Smooth muscle cell (in vitro differentiated cells): ENCODE measurements around the gene NANP. TPM values are rescaled to one million over a fixed set of nuclear protein-coding genes. Genes with fewer than 3 reads are reported as not detected.

Experiments
- DNase-seq: peaks from one replicate; lab custom pipeline; 2025; ENCODE audit not compliant: unreplicated experiment; lab: John Stamatoyannopoulos, UW
- H2AFZ ChIP-seq: fragments of 200-600 bp; sonication (generic); 2 replicates; pipeline ENCODE4 v1.6.0; 2016; ENCODE audit warnings: antibody characterized with exemption, low read depth, mild to moderate bottlenecking
- H3F3A ChIP-seq: fragments of 200-600 bp; sonication (generic); 2 replicates; pipeline ENCODE4 v1.6.0; 2017; ENCODE audit warnings: antibody characterized with exemption, low read depth
- H3K27ac ChIP-seq: fragments of 200-600 bp; sonication (generic); 2 replicates; pipeline ENCODE4 v1.5.1; 2016; ENCODE audit warnings: low read depth, mild to moderate bottlenecking
- H3K27me3 ChIP-seq: fragments of 200-600 bp; sonication (generic); 2 replicates; pipeline ENCODE4 v1.6.1; 2016; ENCODE audit warnings: low read depth, mild to moderate bottlenecking
- H3K36me3 ChIP-seq: fragments of 200-600 bp; sonication (generic); 2 replicates; pipeline ENCODE4 v1.5.1; 2016; ENCODE audit warnings: low read depth
- H3K4me1 ChIP-seq: fragments of 200-600 bp; sonication (generic); 2 replicates; pipeline ENCODE4 v1.5.1; 2016; ENCODE audit warnings: low read depth
- H3K4me2 ChIP-seq: fragments of 200-600 bp; sonication (generic); 2 replicates; pipeline ENCODE4 v1.6.0; 2016; ENCODE audit warnings: mild to moderate bottlenecking
- H3K4me3 ChIP-seq: fragments of 200-600 bp; sonication (generic); 2 replicates; pipeline ENCODE4 v1.5.1; 2016; ENCODE audit warnings: mild to moderate bottlenecking
- H3K79me2 ChIP-seq: fragments of 200-600 bp; sonication (generic); 2 replicates; pipeline ENCODE4 v1.6.0; 2016; ENCODE audit warnings: low read depth, mild to moderate bottlenecking
- H3K9ac ChIP-seq: fragments of 200-600 bp; sonication (generic); 2 replicates; pipeline ENCODE4 v1.6.0; 2016; ENCODE audit warnings: low read depth
- H3K9me3 ChIP-seq: fragments of 200-600 bp; sonication (generic); replicated peaks from 2 replicates; pipeline ENCODE4 v1.5.1; 2016; ENCODE audit warnings: low read depth
- H4K20me1 ChIP-seq: fragments of 200-600 bp; sonication (generic); 2 replicates; pipeline ENCODE4 v1.6.0; 2016; ENCODE audit warnings: low read depth
- CTCF ChIP-seq: fragments of 200-600 bp; sonication (generic); IDR thresholded peaks from 2 replicates; pipeline ENCODE4 v1.5.1; 2017; ENCODE audit warnings: borderline replicate concordance, mild to moderate bottlenecking, antibody characterized with exemption; ENCODE audit not compliant: insufficient read depth, poor library complexity, severe bottlenecking
- WGBS: methylation state at CpG from one replicate; pipeline ENCODE4 v1.1.7; 2016; ENCODE audit warnings: low lambda C conversion rate; 5-methylcytosine and 5-hydroxymethylcytosine counted together
- polyA plus RNA-seq: library from polyadenylated mRNA; unstranded; fragments of >200 nt; fragmentation: Nextera tagmentation; extraction: Ambion mirVana; gene quantifications from 2 replicates; pipeline ENCODE4 v1.2.1, GENCODE V29; 2016
- total RNA-seq: library from RNA; depleted of rRNA; stranded (reverse); fragments of >200 nt; gene quantifications from 2 replicates; pipeline ENCODE4 v1.2.3, GENCODE V29; 2014

The NANP gene
- total and polyA plus RNA-seq, 2 experiments from 2014 or later = 3.6 to 6.5 TPM

GRCh38 chr20:25588491-25588890, 35.3 kb downstream of the NANP start:
- Histone ChIP-seq H2AFZ (no peak overlapping the region), H3K79me2 (peaks cover 9% of the 10 kb centered on the region), H3F3A (no peaks in the 10 kb centered on the region), H4K20me1 (peaks cover 3% of the 10 kb centered on the region), H3K9me3 (no peaks in the 10 kb centered on the region), H3K4me1 (peaks cover 3% of the 10 kb centered on the region), H3K27me3 (no peaks in the 10 kb centered on the region), H3K27ac (no peak overlapping the region), H3K4me2 (no peak overlapping the region), H3K36me3 (no peaks in the 10 kb centered on the region), H3K9ac (no peak overlapping the region), H3K4me3 (no peak overlapping the region)
- WGBS = 97% methylated on average over 7 of the region's 7 CpGs
- DNase-seq = no peak
- TF ChIP-seq CTCF = no peak

- H2AFZ ChIP-seq = no peak overlapping the region
- no peak overlapping the region for H3K9ac ChIP-seq
- 93% methylated on average over 5 of the region's 5 CpGs for WGBS
Observed at GRCh38 chr20:25587536-25587935, 36.3 kb downstream of the NANP start.

GRCh38 chr20:25586877-25587276, 36.9 kb downstream of the NANP start:
- TF ChIP-seq CTCF = no peak
- WGBS = 73% methylated on average over 11 of the region's 11 CpGs
- DNase-seq = no peak

More at GRCh38 chr20:25587536-25587935, 36.3 kb downstream of the NANP start:
- H3K4me1 ChIP-seq = peaks cover 3% of the 10 kb centered on the region
- no peaks in the 10 kb centered on the region for H3K36me3 ChIP-seq
- H4K20me1 ChIP-seq = peaks cover 12% of the 10 kb centered on the region
- no peaks in the 10 kb centered on the region for H3K27me3 ChIP-seq
- no peak for TF ChIP-seq CTCF
- peaks cover 18% of the 10 kb centered on the region for H3K79me2 ChIP-seq
- no peak for DNase-seq
- H3F3A ChIP-seq = no peaks in the 10 kb centered on the region
- no peaks in the 10 kb centered on the region for H3K9me3 ChIP-seq
- H3K27ac ChIP-seq = no peak overlapping the region
- no peak overlapping the region for H3K4me2 ChIP-seq
- H3K4me3 ChIP-seq = no peak overlapping the region

More at GRCh38 chr20:25586877-25587276, 36.9 kb downstream of the NANP start:
- Histone ChIP-seq H3K27me3 (no peaks in the 10 kb centered on the region), H3K4me1 (peaks cover 3% of the 10 kb centered on the region), H3F3A (no peaks in the 10 kb centered on the region), H3K79me2 (peaks cover 25% of the 10 kb centered on the region), H3K27ac (no peak overlapping the region), H3K4me2 (no peak overlapping the region), H4K20me1 (peaks cover 19% of the 10 kb centered on the region), H3K9ac (no peak overlapping the region), H3K36me3 (no peaks in the 10 kb centered on the region), H3K4me3 (no peak overlapping the region), H2AFZ (no peak overlapping the region), H3K9me3 (no peaks in the 10 kb centered on the region)
